RCC 7860 (cell line): ENCODE measurements around the gene CCDC167.
A peak's percentile ranks its signal among the peaks of the same experiment; 100 is the strongest.

ENCODE experiments used
- DNase-seq: peaks from one replicate; pipeline ENCODE4 v3.0.0-alpha.2; 2015; ENCODE audit warnings: low spot score
- FAIRE-seq: peaks from 2 replicates; lab custom pipeline; 2012; peaks lifted over from hg19 to GRCh38; lab: Jason Lieb, UNC

The CCDC167 gene

GRCh38 chr6:37531026-37531425 lies 31.3 kb upstream of the CCDC167 start:
- DNase-seq (peak; percentile 55), FAIRE-seq (peak; percentile 34)

DNA sequence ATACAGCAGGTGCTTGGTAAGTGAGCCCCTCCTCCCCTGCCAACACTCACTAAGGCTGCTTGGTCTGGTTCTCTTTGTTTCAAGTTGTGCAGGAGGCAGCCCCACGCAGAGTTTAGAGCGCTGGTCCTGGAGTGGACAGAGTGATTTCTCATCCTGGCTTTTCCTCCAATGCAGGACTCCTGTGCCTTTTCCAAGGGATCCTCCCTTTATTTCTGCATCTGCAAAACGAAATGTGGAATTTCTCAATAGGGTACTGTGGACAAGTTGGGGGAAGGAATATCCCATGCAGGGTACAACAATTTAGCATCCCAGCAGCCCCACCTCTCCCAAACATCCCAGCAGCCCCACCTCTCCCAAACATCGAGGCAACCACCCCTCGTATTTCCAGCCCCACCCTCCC lies 30.6 kb upstream of the CCDC167 start:
- FAIRE-seq (no peak), DNase-seq (no peak)

DNA sequence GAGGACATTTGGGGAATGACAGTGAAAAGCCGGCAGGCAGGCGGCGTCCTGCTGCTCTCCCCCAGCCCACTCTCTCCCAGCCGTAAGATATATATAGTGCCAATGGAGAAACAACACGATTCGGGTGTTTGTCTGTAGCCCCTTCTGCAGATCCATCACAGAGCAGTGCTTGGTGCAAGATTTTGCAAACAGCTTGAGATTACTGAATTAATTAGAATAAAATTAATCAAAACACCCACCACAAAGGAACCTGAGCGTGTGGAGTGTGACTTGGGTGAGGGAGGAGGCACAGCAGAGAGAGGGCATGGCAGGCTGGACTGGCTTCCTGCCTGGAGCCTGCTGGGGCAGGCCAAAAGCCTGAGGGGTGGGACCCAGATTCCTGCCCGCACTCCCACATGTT lies 28.8 kb upstream of the CCDC167 start:
- FAIRE-seq = no peak
- DNase-seq = no peak

GRCh38 chr6:37525460-37526357 lies 26.0 kb upstream of the CCDC167 start:
- no peak for DNase-seq

GRCh38 chr6:37524970-37525318 lies 25.3 kb upstream of the CCDC167 start:
- no peak for FAIRE-seq
- no peak for DNase-seq

More at GRCh38 chr6:37525460-37526357, 26.0 kb upstream of the CCDC167 start:
- FAIRE-seq = no peak

DNA sequence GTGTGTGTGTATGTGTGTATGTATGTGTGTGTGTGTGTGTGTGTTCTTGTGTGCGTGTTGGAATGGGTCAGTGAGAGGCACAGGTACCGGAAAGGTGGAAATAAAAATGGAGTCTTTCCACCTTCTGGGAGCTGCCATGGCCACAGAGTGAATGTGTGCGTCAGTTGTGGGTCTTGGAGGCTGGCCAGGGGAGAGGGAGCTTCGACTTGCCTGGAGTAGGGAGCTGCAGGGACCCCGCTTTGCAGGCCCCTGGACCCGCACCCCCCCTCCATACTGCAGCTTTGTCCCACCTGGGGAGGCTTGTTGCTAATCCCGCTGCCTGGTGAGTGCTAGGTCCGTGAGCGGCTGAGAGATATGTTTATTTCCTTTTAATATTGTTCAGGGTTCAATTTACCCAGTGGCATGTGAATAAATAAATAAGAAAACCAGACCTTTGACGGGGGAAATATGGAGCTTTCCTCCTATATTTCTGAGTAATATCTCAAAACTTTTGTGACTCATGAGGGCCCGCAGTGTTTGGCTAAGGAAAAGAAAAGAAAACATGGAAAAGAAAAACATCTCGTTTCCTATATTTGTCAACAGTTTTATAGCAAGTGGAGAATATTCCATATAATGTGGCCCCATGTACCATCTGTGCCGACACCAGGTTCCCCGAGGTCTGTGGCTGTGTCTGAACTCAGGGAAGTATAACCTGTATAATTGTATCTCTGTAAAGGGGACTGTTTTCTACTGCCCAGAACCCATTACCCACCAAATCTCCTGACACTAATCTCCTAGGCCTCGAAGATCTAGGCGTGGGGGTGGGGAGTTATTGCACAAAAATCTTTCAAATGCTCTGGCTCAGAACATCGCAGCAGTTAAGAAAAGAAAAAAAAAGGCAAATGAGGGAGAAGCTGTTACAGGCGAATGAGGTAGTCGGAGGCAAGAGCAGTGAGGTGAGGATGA lies 24.6 kb upstream of the CCDC167 start:
- DNase-seq (no peak), FAIRE-seq (no peak)

DNA sequence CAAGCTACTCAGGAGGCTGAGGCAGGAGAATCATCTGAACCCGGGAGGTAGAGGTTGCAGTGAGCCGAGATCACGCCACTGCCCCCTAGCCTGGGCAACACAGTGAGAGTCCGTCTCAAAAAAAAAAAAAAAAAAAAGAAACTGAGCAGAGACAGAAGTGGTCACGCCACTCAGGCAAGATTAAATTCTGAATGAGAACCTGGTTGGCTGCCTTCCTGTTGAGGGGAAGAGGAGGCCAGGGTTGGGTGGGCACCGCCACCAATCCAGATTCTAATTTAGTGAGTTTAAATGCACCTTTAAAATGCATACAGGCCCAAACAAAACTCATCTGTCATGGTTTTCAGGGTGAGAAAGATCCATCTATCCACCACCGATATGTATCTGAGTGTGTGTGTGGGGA lies 23.7 kb upstream of the CCDC167 start:
- DNase-seq (no peak), FAIRE-seq (no peak)

GRCh38 chr6:37522836-37523235 lies 23.1 kb upstream of the CCDC167 start:
- DNase-seq = no peak
- FAIRE-seq = no peak

- DNase-seq (no peak), FAIRE-seq (no peak)
Measured at GRCh38 chr6:37521674-37522073, 22.0 kb upstream of the CCDC167 start.

DNA sequence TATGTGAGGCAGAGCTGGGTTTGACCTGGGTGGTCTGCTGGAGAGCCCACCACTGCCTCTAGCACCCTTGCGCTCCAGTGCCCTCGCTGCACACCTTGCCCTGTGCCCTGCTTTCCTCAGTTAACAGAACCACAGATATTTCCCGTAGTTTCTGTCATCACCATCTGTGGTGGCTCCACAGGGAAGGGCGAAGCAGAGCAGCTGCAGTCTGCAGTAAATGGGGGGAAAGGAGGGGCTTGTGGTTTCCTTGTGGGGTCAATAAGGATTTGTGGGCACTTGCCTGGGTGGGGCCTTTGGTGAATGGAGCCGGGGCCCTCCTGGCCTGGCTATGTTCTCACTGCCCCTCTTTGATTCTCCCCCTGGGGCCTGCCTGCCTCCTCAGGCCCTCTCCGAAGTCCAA lies 21.2 kb upstream of the CCDC167 start:
- DNase-seq (no peak), FAIRE-seq (no peak)

DNA sequence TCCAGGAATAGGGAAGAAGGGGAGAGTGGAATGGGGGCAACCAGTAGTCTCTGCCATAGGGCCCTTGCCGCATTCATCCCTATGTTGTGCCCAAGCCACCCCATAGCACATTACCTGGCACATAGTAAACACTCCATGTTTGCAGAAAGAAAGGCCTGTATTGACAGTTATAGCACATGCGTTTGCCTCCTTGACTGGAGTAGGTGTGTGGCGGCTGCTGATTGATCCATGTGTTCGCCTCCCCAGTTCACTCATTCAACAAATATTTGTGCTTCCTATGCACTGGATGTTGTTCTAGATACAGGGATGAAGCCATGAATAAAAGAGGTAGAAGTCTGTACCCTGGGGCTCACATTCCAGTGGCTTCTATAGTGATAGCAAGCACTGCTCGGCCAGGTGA lies 19.8 kb upstream of the CCDC167 start:
- DNase-seq (no peak), FAIRE-seq (no peak)

- FAIRE-seq = no peak
- DNase-seq = no peak
Measured at GRCh38 chr6:37518116-37518515, 18.4 kb upstream of the CCDC167 start.

- no peak for DNase-seq
- no peak for FAIRE-seq
Measured at GRCh38 chr6:37517411-37517812, 17.7 kb upstream of the CCDC167 start.

DNA sequence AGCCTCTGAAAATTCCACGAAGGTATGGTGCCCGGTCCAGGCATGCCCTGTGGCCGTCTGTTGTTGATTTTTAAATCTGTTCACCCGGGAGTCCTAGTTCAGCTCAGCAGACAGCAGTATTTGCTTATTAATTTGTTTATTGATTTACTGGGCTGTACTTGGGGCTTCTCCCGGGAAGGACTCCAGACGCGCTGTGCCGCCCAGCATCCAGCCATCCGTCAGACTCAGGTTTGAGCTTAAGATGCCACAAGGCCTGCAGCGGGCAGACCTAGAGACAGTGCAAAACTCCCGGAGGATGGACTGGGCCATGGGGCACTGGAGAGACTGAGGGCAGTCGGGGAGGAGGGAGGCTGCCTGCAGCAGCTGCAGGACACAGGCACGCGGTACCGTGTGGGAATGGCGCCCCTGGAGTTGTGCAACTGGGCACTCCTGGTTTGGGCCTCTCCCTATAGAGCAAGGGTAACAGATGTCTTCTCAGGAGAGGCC lies 17.3 kb upstream of the CCDC167 start:
- FAIRE-seq = no peak
- DNase-seq = no peak

DNA sequence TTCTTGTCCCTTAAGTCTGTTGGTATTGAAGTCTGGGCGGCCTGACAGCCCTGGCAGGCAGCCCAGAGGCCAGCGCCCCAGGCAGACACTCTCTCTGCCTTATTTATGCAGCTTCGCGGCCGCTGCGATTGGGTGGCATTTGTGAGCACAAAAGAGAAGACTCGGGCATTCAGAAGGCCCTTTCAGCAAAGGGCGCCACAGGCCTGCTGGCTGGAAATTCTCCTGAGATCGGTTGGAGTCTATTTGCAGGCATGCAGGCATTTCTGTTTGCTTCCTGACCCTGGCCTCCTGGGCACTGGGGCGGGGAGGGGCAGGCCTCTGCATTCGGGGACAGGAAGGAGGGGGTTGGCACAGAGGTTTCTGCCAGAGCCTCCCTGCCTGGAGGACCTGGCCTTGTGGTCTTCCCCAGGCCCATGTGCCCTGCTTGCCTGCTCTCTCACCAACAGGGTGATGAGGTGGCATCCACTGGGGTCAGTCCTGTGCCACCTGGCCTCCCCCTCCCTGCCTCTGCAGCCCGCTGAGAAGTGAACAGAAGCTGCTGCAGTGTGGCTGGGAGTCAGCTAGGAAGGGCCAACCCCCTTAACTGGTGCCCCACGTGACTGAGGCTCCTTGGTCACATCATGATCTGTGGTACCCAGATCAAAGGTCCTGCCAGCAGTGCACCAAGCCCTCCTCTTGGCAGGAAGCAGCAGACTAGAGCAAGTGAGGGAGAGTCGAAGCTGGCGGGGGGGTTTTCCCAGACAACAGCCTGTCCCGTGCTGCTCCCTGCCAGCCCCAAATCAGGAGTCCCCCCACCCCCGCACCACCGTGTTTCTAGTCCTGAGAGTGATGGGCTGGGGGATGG lies 16.6 kb upstream of the CCDC167 start:
- FAIRE-seq (no peak), DNase-seq (peak; percentile 26)

- DNase-seq (no peak), FAIRE-seq (no peak)
Measured at GRCh38 chr6:37515712-37516075, 16.0 kb upstream of the CCDC167 start.

DNA sequence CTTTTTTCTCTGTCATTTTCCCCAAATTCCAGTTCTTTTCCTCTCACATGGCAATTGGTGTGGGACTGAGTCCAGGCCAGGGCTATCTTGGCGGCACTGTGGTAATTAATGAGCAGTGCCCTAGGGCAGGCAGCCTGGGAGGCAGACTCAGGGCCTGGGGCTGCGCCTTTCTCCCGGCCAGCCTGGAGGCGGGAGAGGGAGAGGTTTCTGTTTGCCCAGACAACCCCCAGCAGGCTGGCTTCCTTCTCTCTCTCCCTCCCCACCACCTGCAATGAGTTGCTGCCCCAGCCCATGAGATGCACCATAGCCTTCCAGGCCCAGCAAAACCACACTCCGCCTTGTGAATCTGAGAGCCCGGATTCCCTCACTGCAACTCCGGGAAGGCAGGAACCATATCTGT lies 15.1 kb upstream of the CCDC167 start:
- no peak for DNase-seq
- no peak for FAIRE-seq

DNA sequence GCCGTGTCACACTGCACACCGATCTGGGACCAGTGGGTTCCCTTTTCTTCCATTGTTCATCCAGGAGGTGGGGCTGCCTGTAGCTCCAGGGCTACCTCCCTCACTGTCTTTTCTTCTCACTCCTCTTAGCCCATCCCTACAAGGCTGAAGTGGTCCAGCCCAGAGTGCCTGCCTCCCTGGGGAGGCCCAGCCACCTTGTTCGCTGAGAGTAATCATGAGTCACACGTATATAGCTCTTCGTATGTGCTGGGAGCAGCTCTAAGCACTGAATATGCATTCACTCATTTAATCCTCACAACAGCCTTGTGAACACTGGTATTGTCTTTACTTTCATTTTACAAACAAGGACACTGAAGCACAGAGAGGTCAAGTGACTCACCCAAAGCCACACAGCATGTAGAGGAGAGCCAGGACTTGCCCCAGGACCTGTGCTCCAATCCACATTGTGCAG lies 14.7 kb upstream of the CCDC167 start:
- no peak for FAIRE-seq
- DNase-seq = peak; percentile 75

- DNase-seq (no peak), FAIRE-seq (no peak)
Measured at GRCh38 chr6:37513576-37513975, 13.9 kb upstream of the CCDC167 start.

DNA sequence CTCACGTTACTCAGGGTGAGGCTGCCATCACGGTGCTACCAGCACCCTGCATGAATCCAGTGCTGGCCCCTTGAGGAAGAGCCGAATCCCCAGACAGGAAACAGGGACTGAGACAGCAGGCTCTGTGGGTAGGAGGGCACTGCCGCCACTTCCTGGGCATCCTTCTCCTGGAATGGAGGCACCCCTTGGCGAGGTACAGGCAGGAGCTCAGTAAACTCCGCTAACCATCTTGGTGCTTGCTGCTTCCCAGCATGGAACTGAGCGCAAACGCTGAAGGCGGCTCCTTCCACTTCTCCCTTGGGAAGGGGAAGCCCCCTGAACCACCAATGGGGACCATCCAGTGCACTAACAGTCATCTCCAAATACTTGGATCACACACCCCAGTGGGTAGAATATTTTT lies 13.5 kb upstream of the CCDC167 start:
- FAIRE-seq = no peak
- DNase-seq = no peak
